Stimulated activated effector memory CD8-positive, alpha-beta T cell treated with anti-CD3 and anti-CD28 coated beads, Interleukin-12 subunit alpha, Interleukin-12 subunit beta, amount 100 ng/mL, for 72 hours (primary cell): ENCODE results near the gene CACNA1B.

Source experiments
- ATAC-seq: fragments of 150-1000 bp; cut with Tn5 transposase; 2 replicates; pipeline ENCODE4 v1.10.0; 2021
- DNase-seq, 2 donors: peaks; one replicate each; pipeline ENCODE4 v3.0.0; 2021 to 2022; ENCODE audit warnings: low spot score in 2 of 2
- H3K27ac Mint-ChIP-seq: one replicate; pipeline ENCODE4 v1.8.0; 2022; ENCODE audit warnings: mild to moderate bottlenecking, mixed read lengths
- H3K36me3 Mint-ChIP-seq: one replicate; pipeline ENCODE4 v1.8.0; 2022; ENCODE audit warnings: mild to moderate bottlenecking, mixed read lengths
- H3K4me1 Mint-ChIP-seq: one replicate; pipeline ENCODE4 v1.8.0; 2022; ENCODE audit warnings: mixed read lengths
- H3K4me3 Mint-ChIP-seq: one replicate; pipeline ENCODE4 v1.8.0; 2022; ENCODE audit warnings: mild to moderate bottlenecking, mixed read lengths
- H3K9me3 Mint-ChIP-seq: one replicate; pipeline ENCODE4 v1.8.0; 2022; ENCODE audit warnings: mixed read lengths

Gene CACNA1B

DNA sequence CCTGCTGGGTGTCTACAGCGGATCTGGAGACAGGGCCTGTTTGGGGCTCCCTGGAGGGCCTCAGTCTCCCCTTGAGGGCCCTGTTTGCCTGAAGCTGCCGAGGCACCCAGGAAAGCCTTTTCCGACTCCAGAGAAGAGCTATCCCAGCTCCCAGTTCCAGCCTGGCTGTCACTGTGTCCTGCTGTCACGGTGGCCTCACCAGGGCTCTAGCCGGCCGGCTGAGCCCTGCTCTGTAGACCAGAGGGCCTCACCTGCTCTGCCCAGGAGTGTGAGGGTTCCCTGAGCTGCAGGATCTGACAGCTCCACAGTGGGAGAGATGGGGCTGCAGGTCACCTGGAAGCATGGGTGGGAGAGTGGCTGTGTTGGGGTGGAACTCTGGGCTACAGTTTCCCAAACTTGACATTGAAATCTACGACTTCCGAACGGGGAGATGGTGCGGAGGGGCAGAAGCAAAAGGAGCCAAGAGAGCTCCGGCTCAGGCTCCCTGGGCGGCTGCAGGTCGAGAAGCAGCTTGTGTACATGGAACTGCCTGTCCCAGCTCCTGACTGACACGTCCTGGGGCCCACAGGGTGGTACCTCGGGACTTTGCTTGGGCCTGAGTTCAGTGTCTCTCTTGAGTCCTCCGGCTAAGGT, 94.9 kb downstream of the CACNA1B start:
- Mint-ChIP-seq H3K4me3 (no peak overlapping the region), H3K36me3 (no peaks in the 10 kb centered on the region)
- ATAC-seq, result no peak

DNA sequence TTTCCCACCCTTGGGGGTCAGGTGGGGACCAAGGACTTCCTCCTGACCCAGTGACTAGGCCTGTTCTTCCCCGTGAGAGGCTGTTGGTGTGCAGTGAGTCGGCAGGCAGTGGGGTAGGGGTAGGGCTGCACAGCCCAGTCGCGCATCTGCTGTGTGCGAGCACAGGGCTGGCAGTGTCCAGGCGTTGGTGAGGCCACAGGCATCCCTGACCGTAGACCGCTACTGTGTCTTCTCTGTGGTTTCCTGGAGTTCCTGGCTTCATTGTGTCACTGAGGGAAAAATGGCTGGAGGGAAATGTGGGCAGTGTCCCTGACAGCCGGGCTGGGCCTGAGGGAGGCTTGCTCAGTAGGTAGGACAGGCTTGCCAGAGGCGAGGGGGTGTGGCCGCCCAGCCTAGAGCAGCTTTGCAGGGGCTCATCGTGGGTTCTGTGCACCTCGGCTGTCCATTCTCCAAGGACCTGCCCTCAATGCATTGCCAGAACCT, 95.4 kb downstream of the CACNA1B start:
- DNase-seq, result no peak
- H3K27ac Mint-ChIP-seq, result no peak overlapping the region
- no peaks in the 10 kb centered on the region for H3K36me3 Mint-ChIP-seq
- no peaks in the 10 kb centered on the region for H3K9me3 Mint-ChIP-seq
- H3K4me1 Mint-ChIP-seq, result no peaks in the 10 kb centered on the region
- H3K4me3 Mint-ChIP-seq, result no peak overlapping the region
- no peak for ATAC-seq

More for the DNA sequence above, 94.9 kb downstream of the CACNA1B start:
- Mint-ChIP-seq H3K4me1 (no peaks in the 10 kb centered on the region), H3K9me3 (no peaks in the 10 kb centered on the region), H3K27ac (no peak overlapping the region)
- no peak for DNase-seq

DNA sequence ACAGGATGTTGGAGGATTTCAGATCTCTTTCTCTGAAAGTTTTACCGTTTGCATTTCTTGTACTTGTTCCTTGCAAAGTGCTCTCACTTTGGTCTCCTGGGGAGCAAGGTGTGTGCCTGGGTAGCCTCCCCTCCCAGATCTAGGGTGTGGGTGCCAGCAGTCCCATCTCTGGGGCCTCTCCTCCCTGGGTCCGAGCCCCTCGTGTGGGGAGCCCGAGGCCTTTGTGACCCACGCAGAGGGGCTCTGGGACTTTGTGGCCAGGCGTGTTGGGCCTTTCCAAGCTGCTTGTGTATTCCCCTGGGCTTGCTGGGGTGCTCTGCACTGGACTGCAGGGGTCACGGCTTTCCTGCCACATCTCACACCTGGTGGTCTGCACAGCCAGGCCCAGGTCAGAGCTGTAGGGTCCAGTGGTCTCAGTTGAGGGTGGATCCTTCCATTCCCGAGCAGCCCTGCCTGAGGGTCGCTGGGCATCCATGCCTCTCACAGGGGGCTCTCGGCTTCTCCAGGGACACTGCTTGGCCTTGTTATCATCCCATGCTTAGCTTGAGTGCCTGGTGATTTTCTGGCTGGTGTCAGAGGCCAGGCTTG, 96.3 kb downstream of the CACNA1B start:
- no peak for ATAC-seq

DNA sequence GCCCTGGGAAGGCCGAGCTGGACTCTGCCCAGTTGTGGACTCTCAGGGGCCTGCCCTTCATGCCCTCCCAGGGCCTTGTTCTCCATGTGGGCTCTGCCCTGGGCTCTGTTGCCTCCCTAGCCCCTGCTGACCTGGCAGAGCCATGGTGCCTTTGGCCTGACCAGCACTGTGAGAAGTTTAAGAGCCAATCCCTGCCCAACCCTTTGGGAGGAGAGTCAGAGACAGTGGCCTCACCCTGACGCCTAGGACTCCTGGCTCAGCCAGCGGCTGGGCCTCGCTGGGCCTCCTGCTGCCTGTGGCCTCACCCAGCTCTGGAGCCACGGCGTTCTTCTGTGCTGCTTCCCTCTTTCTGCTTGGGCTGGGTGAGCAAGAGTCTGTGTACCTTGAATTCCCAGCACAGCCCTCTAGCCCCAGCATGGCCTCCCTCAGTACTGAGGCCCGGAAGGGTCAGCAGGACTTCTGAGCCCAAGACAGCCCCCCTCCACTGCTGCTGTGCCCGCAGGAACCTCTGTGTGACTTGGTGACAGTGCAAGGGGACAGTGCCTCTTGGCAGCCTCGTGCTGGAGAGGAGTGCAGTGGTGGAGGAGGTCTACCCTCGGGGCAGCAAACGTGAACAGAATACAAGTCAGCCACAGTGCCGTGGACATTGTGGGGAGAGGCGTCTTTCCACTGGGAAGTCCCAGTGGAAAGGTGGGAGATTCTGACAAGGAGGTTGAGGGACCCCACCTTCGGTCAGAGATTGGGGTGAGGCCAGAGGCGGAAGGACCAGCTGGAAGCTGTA, 97.4 kb downstream of the CACNA1B start:
- Mint-ChIP-seq H3K27ac (no peak overlapping the region), H3K36me3 (no peaks in the 10 kb centered on the region), H3K4me3 (no peak overlapping the region), H3K9me3 (no peaks in the 10 kb centered on the region), H3K4me1 (no peaks in the 10 kb centered on the region)
- ATAC-seq, result no peak
- no peak for DNase-seq

More for the DNA sequence above, 96.3 kb downstream of the CACNA1B start:
- DNase-seq, result no peak
- H3K27ac Mint-ChIP-seq, result no peak overlapping the region
- H3K36me3 Mint-ChIP-seq, result no peaks in the 10 kb centered on the region
- no peaks in the 10 kb centered on the region for H3K4me1 Mint-ChIP-seq
- H3K9me3 Mint-ChIP-seq, result no peaks in the 10 kb centered on the region
- no peak overlapping the region for H3K4me3 Mint-ChIP-seq

DNA sequence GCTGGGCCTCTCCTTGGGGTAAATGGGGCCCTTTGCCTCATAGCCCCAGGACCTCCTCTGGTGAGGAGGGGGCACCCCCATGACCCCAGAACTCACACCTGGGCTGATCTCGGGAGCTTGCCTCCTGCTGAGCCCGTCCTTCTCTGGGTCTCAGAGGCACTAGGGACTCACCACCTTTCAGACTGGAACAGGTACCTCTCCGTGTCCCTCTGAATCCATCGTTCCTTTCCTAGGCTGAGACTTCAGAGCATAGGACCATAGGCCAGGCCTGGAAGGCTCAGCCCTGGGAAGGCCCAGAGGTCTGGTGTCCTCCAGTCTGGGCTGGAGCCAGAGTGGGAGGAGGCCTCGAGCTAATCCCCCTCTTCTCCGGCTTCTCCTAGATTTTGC, 97.9 kb downstream of the CACNA1B start:
- no peak for DNase-seq
- no peak for ATAC-seq
- no peaks in the 10 kb centered on the region for H3K4me1 Mint-ChIP-seq
- no peaks in the 10 kb centered on the region for H3K9me3 Mint-ChIP-seq
- no peak overlapping the region for H3K4me3 Mint-ChIP-seq
- no peak overlapping the region for H3K27ac Mint-ChIP-seq
- H3K36me3 Mint-ChIP-seq, result no peaks in the 10 kb centered on the region

DNA sequence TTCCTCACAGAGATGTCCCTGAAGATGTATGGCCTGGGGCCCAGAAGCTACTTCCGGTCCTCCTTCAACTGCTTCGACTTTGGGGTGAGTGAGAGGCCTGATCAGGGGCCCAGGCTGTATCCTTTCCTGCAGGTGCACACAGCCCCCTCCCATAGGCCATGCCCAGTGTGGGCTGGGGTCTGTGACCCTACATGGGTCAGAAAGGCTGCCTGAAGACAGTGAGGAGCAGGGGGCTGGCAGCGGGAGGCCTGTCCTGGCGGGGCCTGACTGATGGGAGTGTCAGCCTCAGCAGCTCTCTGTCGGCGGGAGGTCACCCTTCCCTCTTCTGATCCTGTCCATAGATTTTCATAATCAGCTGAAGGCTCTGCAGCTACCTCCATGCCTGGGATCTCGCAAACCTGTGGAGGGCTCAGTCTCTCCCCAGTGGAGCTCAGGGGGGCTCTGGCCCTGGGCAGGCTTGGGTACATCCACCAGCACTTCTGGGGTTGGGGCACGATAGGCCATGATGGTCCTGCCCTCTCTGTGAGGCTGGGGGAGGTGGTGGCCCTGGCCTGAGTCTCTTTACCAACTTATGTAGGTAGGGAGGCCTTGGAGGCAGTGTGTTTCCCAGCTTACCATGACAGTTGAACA, 98.5 kb downstream of the CACNA1B start:
- no peaks in the 10 kb centered on the region for H3K4me1 Mint-ChIP-seq
- no peak overlapping the region for H3K4me3 Mint-ChIP-seq
- H3K27ac Mint-ChIP-seq, result no peak overlapping the region
- DNase-seq (no peak), ATAC-seq (no peak)
- H3K36me3 Mint-ChIP-seq, result no peaks in the 10 kb centered on the region
- H3K9me3 Mint-ChIP-seq, result no peaks in the 10 kb centered on the region

DNA sequence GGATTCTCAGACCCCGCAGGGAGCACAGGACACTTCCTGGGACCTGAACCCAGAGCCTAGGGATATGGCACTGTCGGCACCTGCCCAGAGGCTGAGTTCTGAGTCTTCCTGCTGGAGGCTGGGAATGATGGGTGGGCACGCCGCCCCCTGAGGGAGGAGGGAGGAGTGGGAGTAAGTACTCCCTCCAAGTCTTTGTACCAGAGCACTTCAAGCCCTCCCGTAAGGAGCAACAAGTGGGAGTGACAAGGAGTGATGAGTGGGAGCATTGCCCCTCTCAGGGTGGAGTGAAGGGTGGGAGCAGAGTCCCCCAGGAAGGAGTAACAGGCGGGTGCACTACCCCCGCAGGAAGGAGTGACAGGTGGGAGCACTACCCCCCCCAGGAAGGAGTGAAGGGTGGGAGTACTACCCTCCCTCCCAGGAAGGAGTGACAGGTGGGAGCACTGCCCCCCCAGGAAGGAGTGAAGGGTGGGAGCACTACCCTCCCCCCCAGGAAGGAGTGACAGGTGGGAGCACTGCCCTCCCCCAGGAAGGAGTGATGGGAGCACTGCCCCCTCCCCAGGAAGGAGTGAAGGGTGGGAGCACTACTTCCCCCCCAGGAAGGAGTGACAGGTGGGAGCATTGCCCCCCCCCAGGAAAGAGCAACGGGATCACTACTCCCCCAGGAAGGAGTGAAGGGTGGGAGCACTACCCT, 100.1 kb downstream of the CACNA1B start:
- no peaks in the 10 kb centered on the region for H3K4me1 Mint-ChIP-seq
- peak overlapping the region; percentile 32 for H3K27ac Mint-ChIP-seq
- H3K4me3 Mint-ChIP-seq, result no peak overlapping the region
- ATAC-seq, result no peak
- H3K36me3 Mint-ChIP-seq, result no peaks in the 10 kb centered on the region
- no peak for DNase-seq
- H3K9me3 Mint-ChIP-seq, result no peaks in the 10 kb centered on the region

DNA sequence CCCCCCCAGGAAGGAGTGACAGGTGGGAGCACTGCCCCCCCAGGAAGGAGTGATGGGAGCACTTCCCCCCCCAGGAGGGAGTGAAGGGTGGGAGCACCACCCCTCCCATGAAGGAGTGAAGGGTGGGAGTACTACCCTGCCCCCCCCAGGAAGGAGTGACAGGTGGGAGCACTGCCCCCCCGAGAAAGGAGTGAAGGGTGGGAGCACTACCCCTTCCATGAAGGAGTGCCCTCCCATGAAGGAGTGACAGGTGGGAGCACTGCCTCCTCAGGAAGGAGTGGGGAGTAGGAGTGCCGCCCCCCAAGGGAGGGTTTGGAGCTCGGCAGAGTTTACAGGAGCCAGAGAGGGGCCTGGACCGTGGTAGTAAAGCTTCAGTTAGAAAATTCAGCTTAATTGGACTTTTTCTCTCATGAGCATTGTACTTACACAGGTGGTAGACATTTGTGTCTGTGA, 100.7 kb downstream of the CACNA1B start:
- Mint-ChIP-seq H3K27ac (peak overlapping the region; percentile 32), H3K36me3 (no peaks in the 10 kb centered on the region)

DNA sequence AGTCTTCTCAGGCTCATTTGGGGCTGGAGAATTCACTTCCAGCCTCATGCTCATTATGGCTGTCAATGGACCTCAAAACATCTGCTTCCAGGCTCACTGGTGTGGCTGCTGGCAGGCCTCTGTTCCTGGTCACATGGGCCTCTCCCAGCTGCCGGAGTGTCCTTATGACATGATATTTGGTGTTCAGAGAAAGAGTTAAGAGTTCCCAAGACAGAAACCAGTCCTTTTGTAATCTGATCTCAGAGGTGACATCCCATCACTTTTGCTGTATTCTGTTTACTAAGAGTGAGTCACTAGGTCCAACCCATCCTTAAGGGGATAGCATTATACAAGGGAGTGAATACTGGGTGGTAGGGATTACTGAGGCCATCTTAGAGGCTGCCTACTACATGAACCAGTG, 104.6 kb downstream of the CACNA1B start:
- ATAC-seq, result no peak
- H3K4me3 Mint-ChIP-seq, result no peak overlapping the region
- DNase-seq, result no peak
- no peaks in the 10 kb centered on the region for H3K36me3 Mint-ChIP-seq
- no peak overlapping the region for H3K27ac Mint-ChIP-seq
- no peaks in the 10 kb centered on the region for H3K9me3 Mint-ChIP-seq
- no peaks in the 10 kb centered on the region for H3K4me1 Mint-ChIP-seq

More for the DNA sequence above, 100.7 kb downstream of the CACNA1B start:
- Mint-ChIP-seq H3K4me3 (no peak overlapping the region), H3K9me3 (no peaks in the 10 kb centered on the region), H3K4me1 (no peaks in the 10 kb centered on the region)
- no peak for ATAC-seq
- no peak for DNase-seq

DNA sequence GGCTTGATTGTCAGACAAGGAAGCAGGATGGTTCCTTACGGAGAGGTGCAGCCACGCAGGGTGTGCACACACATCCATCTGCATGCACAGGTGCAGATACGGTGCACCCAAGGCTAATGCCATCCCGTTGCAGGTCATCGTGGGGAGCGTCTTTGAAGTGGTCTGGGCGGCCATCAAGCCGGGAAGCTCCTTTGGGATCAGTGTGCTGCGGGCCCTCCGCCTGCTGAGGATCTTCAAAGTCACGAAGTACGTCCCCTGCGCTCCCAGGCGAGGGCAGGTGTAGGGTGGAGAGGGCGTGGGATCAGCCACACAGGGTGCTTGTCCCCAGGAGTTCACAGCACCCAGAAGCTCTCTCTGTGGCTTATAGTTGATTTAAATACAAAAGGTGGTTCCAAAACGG, 106.4 kb downstream of the CACNA1B start:
- Mint-ChIP-seq H3K9me3 (no peaks in the 10 kb centered on the region), H3K36me3 (no peaks in the 10 kb centered on the region), H3K4me3 (no peak overlapping the region), H3K4me1 (peaks cover 5% of the 10 kb centered on the region), H3K27ac (no peak overlapping the region)
- ATAC-seq (no peak), DNase-seq (no peak)

DNA sequence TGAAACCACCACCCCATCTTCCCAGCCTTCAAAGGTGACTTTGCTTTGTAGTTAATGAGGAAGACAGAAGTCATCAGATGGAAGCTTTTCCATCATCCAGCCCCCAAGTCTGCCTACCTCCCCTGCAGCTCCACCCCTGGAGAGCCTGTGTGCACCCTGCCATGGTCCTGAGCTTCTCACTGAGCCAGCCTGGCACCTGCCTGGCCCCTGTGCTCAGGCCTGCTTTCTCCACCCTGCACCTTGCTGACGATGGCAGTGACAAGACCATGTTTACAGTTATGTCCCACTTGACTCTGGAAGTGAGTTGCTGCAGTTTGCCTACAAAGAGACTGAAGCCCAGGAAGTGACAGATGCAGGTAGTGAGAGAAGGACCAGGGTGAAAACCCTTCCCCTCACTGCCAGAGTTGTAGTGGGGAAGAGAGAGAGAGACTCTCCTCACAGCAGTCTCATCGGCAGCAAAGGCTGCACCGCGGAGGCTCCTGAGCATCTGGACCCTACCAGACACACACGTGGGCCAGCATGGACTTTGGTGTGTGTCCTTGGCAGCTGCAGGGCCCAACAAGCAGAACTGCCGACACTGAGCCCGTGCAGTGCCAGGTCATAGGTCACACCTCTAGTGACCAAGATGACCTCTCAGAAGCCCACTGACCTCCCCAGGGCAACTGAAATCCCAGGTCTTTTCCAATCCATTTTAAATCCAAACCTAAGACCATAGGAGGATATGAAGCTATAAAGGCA, 107.1 kb downstream of the CACNA1B start:
- DNase-seq (no peak), ATAC-seq (no peak)
- Mint-ChIP-seq H3K4me3 (no peak overlapping the region), H3K9me3 (no peaks in the 10 kb centered on the region), H3K36me3 (no peaks in the 10 kb centered on the region), H3K4me1 (peaks cover 5% of the 10 kb centered on the region), H3K27ac (no peak overlapping the region)

DNA sequence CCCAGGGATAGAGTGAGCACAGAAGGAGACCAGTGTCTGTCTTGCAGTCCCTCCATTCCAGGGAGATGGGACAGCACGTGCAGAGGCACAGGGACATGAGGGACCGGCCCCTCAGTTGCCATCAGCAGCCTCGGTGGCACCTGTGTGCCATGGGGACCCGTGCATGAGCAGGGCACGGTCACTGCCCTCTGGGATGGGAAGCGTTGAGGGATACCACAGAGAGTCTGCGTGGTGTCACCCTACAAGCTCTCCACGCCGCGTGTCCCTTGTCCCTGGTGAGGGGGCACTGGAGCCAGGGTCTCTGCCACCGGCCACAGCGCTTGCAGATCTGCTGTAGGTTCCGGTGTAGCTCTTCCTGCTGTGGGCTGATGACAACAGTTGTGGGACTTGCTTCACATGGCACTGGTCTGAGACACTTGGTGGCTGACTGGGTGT, 108.1 kb downstream of the CACNA1B start:
- Mint-ChIP-seq H3K36me3 (no peaks in the 10 kb centered on the region), H3K27ac (no peak overlapping the region), H3K4me3 (no peak overlapping the region), H3K9me3 (no peaks in the 10 kb centered on the region), H3K4me1 (peaks cover 8% of the 10 kb centered on the region)
- no peak for DNase-seq
- no peak for ATAC-seq

DNA sequence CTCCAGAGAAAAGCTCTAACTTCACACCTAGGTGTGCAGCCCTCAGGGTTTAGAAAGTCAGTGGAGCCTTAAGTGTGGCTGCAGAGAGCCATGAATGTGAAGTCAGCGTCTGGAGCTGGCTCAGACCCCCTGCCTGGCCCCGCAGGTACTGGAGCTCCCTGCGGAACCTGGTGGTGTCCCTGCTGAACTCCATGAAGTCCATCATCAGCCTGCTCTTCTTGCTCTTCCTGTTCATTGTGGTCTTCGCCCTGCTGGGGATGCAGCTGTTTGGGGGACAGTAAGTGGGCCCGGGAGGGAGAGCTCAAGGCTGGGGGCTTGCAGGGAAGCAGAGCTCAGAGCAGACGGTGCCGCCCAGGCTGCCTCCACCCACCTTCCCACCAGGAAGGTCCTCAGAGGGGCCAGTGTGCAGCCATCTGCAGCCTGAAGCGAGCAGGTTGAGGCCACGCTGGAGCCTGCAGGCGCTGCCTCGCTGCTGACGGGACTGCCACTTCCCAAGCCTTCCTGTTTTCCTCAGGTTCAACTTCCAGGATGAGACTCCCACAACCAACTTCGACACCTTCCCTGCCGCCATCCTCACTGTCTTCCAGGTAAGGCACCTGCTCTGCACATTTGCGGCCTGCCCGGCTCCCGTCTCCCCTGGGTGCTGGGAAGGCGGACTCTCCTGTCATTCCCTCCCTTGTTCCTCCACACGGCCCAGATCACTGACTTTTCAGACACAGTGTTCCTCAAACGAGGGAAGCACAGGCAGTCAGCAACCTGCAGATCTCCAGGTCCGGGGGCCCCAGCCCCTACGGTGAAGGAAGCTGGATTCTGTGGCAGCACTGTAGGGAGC, 108.9 kb downstream of the CACNA1B start:
- H3K36me3 Mint-ChIP-seq, result no peaks in the 10 kb centered on the region
- no peaks in the 10 kb centered on the region for H3K9me3 Mint-ChIP-seq
- DNase-seq (no peak), ATAC-seq (no peak)
- H3K4me3 Mint-ChIP-seq, result no peak overlapping the region
- H3K27ac Mint-ChIP-seq, result no peak overlapping the region
- H3K4me1 Mint-ChIP-seq, result peaks cover 9% of the 10 kb centered on the region
